Activated CD8-positive, alpha-beta T cell treated with anti-CD3 and anti-CD28 coated beads, Interleukin-2, amount 10 ng/mL, durations not matched to agents 7 days and 5 days (primary cell): ENCODE measurements around the gene C19orf44. TPM values are rescaled to one million over a fixed set of nuclear protein-coding genes. Genes with fewer than 3 reads are reported as not detected.
A peak's percentile ranks its signal among the peaks of the same experiment; 100 is the strongest.
"Not testable (repeated sequence)": the region's sequence is repeated elsewhere in the genome, so short reads cannot be mapped to it uniquely, and the experiment has no call there.

Experiments
- ATAC-seq: fragments of 150-1000 bp; cut with Tn5 transposase; one replicate; pipeline ENCODE4 v1.10.0; 2021; ENCODE audit warnings: moderate library complexity
- CTCF ChIA-PET: fragments of 350-600 bp; sonication (Branson Sonifier 250); formaldehyde crosslinking; loops from one replicate; lab custom pipeline; 2021; ENCODE audit warnings: antibody characterized with exemption; lab: Charles Lee
- POLR2A ChIA-PET: fragments of 350-600 bp; sonication (Branson Sonifier 250); formaldehyde crosslinking; loops from one replicate; lab custom pipeline; 2021; ENCODE audit warnings: antibody characterized with exemption; lab: Charles Lee
- DNase-seq: peaks from one replicate; pipeline ENCODE4 v3.0.0-alpha.2; 2020
- H3K27ac Mint-ChIP-seq: one replicate; pipeline ENCODE4 v1.8.0; 2021; ENCODE audit warnings: mild to moderate bottlenecking, mixed read lengths
- H3K27me3 Mint-ChIP-seq: one replicate; pipeline ENCODE4 v1.8.0; 2021; ENCODE audit warnings: low read depth, mixed read lengths
- H3K36me3 Mint-ChIP-seq: one replicate; pipeline ENCODE4 v1.8.0; 2021; ENCODE audit warnings: low read depth, mixed read lengths
- H3K4me1 Mint-ChIP-seq: one replicate; pipeline ENCODE4 v1.8.0; 2021; ENCODE audit warnings: low read depth, mixed read lengths
- H3K4me3 Mint-ChIP-seq: one replicate; pipeline ENCODE4 v1.8.0; 2021; ENCODE audit warnings: mild to moderate bottlenecking, mixed read lengths
- H3K9me3 Mint-ChIP-seq: one replicate; pipeline ENCODE4 v1.8.0; 2022; ENCODE audit warnings: mixed read lengths; ENCODE audit not compliant: insufficient read depth
- total RNA-seq, 2 experiments: library from RNA; stranded (reverse); gene quantifications; one replicate each; pipeline ENCODE4 v1.2.3, GENCODE V29; 2021

The C19orf44 gene
- total RNA-seq, 2 experiments from 2014 or later, result 3.0 to 3.1 TPM

DNA sequence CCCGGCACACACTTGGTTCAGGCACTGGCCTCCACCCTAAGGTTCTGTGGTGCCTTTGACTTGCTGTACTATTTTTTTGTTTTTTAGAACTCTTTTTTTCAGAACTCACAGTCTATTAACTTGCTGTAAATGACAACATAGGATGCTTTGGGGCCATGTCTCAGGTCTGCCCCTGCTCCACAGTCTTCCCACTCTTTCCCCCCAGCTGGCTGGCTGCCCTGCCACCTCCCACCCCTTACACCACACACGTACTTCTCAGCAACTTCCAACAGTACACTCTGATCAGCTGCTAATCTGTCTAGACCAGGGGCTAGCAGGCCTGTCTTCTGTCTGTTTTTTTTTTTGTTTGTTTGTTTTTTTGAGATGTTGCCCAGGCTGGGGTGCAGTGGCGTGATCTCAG lies 8.1 kb downstream of the C19orf44 start:
- Mint-ChIP-seq H3K27me3 (no peaks in the 10 kb centered on the region), H3K36me3 (peaks cover 5% of the 10 kb centered on the region), H3K27ac (no peak overlapping the region), H3K9me3 (no peaks in the 10 kb centered on the region), H3K4me3 (no peak overlapping the region), H3K4me1 (no peaks in the 10 kb centered on the region)
- POLR2A ChIA-PET, result no interaction called here
- ATAC-seq, result no peak
- CTCF ChIA-PET, result no interaction called here
- no peak for DNase-seq

DNA sequence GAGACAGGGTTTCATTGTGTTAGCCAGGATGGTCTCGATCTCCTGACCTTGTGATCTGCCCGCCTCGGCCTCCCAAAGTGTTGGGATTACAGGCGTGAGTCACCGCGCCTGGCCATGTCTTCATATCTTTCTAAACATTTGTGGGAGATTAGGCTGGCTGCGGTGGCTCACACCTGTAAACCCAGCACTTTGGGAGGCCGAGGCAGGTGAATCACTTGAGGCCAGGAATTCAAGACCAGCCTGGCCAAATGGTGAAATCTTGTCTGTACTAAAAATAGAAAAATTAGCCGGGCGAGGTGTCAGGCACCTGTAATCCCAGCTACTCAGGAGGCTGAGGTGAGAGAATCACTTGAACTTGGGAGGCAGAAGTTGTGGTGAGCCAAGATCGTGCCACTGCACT lies 10.0 kb downstream of the C19orf44 start:
- DNase-seq, ATAC-seq, H3K4me3 Mint-ChIP-seq, POLR2A ChIA-PET, H3K27ac Mint-ChIP-seq, H3K36me3 Mint-ChIP-seq, H3K9me3 Mint-ChIP-seq, CTCF ChIA-PET, H3K4me1 Mint-ChIP-seq, H3K27me3 Mint-ChIP-seq: not testable (repeated sequence)

- no peak for ATAC-seq
- Mint-ChIP-seq H3K9me3 (no peaks in the 10 kb centered on the region), H3K4me3 (no peak overlapping the region), H3K27me3 (no peaks in the 10 kb centered on the region), H3K27ac (no peak overlapping the region), H3K36me3 (peaks cover 5% of the 10 kb centered on the region), H3K4me1 (no peaks in the 10 kb centered on the region)
- ChIA-PET POLR2A (no interaction called here), CTCF (no interaction called here)
- no peak for DNase-seq
Observed at GRCh38 chr19:16506961-16507360, 10.8 kb downstream of the C19orf44 start.

DNA sequence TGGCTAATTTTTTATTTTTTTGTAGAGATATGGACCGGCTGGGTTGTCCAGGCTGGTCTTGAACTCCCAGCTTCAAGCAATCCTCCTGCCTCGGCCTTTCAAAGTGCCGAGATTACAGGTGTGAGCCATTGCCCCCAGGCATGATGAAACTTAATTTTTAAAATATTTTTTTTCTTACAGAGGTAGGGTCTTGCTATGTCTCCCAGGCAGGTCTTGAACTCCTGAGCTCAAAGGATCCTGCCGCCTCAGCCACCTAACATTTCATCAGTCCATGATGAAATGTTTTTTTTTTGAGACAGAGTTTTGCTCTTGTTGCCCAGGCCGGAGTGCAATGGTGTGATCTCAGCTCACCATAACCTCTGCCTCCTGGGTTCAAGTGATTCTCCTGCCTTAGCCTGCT lies 12.4 kb downstream of the C19orf44 start:
- POLR2A ChIA-PET, result no interaction called here

GRCh38 chr19:16509141-16510061 lies 13.2 kb downstream of the C19orf44 start:
- ChIA-PET CTCF (no interaction called here), POLR2A (no interaction called here)
- ATAC-seq (no peak), DNase-seq (no peak)
- Mint-ChIP-seq H3K36me3 (peaks cover 2% of the 10 kb centered on the region), H3K4me1 (no peaks in the 10 kb centered on the region), H3K27ac (no peak overlapping the region), H3K9me3 (no peaks in the 10 kb centered on the region), H3K27me3 (no peaks in the 10 kb centered on the region), H3K4me3 (no peak overlapping the region)

More for the DNA sequence above, 12.4 kb downstream of the C19orf44 start:
- Mint-ChIP-seq H3K27me3 (no peaks in the 10 kb centered on the region), H3K4me1 (no peaks in the 10 kb centered on the region), H3K27ac (no peak overlapping the region), H3K36me3 (peaks cover 2% of the 10 kb centered on the region), H3K9me3 (no peaks in the 10 kb centered on the region), H3K4me3 (no peak overlapping the region)
- ATAC-seq (no peak), DNase-seq (no peak)
- CTCF ChIA-PET, result no interaction called here

DNA sequence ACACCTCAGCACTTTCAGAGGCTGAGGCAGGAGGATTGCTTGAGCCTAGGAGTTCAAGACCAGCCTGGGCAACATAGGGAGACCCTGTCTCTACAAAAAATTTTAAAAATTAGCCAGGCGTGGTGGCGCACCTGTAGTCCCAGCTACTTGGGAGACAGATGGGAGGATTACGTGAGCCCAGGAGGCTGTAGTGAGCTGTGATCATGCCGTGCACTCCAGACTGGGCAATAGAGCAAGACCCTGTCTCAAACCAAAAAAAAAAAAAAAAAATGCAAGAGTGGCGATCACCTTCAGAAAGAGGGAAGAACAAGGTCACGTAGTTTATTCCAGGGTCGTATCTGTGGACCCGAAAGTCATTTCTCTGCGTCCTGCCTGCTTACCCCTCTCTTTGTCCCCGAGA lies 16.4 kb downstream of the C19orf44 start:
- H3K27ac Mint-ChIP-seq, DNase-seq, POLR2A ChIA-PET, H3K9me3 Mint-ChIP-seq, CTCF ChIA-PET, H3K4me1 Mint-ChIP-seq, H3K27me3 Mint-ChIP-seq, H3K36me3 Mint-ChIP-seq, ATAC-seq, H3K4me3 Mint-ChIP-seq: not testable (repeated sequence)

DNA sequence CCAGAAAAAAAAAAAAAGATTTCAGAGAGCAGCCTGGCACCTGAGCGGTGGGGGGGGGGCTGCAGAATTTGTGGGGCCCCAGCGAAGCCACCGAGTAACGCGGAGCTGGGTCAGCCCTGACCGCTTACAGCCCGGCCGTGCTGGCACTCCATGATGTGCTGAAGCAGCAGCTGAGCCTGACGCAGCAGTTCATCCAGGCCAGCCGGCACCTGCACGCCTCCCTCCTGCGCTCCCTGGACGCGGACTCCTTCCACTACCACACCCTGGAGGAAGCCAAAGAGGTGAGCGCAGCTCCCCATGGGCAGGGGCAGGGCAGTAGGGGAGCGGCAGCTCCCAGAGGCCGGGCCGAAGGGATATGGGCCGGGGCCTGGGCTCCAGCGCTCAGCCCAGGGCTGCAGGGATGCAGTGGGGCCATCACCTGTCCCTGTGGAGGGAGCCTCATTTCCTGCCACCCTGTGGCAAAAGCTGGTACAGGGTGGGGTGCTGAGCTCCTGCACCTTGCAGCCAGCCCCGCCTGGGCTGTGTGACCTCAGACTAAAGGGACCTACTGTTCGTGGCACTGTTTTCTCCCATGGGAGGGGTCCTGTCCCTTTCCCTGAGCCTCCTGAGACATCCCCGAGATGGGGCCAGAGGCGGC lies 18.3 kb downstream of the C19orf44 start:
- POLR2A ChIA-PET, result interaction anchor here (0.6 kb wide), 1 partner anchor 41 kb away, joined by 3 read pairs; no protein-coding TSS in a partner anchor

DNA sequence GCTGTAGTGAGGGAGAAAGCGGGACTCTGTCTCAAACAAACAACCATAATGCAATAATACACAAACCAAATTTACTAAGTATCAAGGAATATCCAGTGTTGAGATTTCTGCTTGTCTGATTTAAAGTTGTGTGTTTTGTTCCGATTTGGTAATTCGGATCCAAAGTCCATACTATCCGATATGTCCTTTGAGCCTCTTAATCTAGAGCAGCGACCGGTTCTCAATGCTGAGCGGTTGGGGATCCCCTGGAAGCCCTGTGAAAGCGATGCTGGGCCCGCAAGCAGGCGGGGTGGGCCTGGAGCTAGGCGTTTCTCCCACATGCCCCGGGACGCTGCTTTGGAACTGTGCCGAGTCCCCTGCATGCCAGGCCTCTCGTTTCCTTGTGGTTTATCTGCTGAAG lies 20.2 kb downstream of the C19orf44 start:
- ChIA-PET POLR2A (no interaction called here), CTCF (interaction anchor here (1.4 kb wide), 1 partner anchor 11 kb away, joined by 5 read pairs; no protein-coding TSS in a partner anchor)
- Mint-ChIP-seq H3K4me3 (no peak overlapping the region), H3K27ac (no peak overlapping the region), H3K9me3 (no peaks in the 10 kb centered on the region), H3K27me3 (no peaks in the 10 kb centered on the region), H3K4me1 (peaks cover 5% of the 10 kb centered on the region), H3K36me3 (peaks cover 42% of the 10 kb centered on the region)
- no peak for DNase-seq
- no peak for ATAC-seq

More for the DNA sequence above, 18.3 kb downstream of the C19orf44 start:
- Mint-ChIP-seq H3K27ac (no peak overlapping the region), H3K9me3 (no peaks in the 10 kb centered on the region), H3K36me3 (peaks cover 24% of the 10 kb centered on the region), H3K27me3 (no peaks in the 10 kb centered on the region), H3K4me3 (no peak overlapping the region), H3K4me1 (peaks cover 5% of the 10 kb centered on the region)
- DNase-seq, result no peak
- no peak for ATAC-seq
- CTCF ChIA-PET, result interaction anchor here (0.6 kb wide), 1 partner anchor 105 kb away, joined by 3 read pairs; no protein-coding TSS in a partner anchor

- DNase-seq (no peak), ATAC-seq (peak; percentile 29)
- H3K27ac Mint-ChIP-seq, result no peak overlapping the region
- ChIA-PET CTCF (no interaction called here), POLR2A (no interaction called here)
- peaks cover 44% of the 10 kb centered on the region for H3K36me3 Mint-ChIP-seq
- H3K9me3 Mint-ChIP-seq, result no peaks in the 10 kb centered on the region
- H3K4me3 Mint-ChIP-seq, result no peak overlapping the region
- peaks cover 5% of the 10 kb centered on the region for H3K4me1 Mint-ChIP-seq
- H3K27me3 Mint-ChIP-seq, result no peaks in the 10 kb centered on the region
Observed at GRCh38 chr19:16516923-16517610, 20.9 kb downstream of the C19orf44 start.

DNA sequence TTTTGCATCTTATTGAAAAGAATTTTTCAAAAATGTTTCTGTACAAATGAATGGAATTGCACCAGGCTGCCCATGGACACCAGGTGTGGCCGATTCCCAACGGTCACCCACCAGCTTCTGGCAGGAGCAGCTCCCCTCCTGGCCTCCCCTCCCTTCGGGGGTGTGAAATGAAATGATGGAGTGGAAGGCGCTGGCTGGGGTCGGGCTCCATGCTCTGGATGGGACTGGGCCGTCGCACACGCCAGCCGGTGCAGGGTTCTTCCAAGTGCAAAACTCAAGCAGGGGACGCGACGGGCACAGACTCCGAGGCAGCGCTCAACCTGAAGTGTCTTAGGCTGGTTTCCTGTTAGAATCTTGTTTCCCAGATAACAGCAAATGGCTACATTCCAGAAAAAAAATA lies 21.9 kb downstream of the C19orf44 start:
- Mint-ChIP-seq H3K9me3 (no peaks in the 10 kb centered on the region), H3K4me3 (no peak overlapping the region), H3K27ac (no peak overlapping the region), H3K4me1 (peaks cover 5% of the 10 kb centered on the region), H3K36me3 (peaks cover 50% of the 10 kb centered on the region), H3K27me3 (no peaks in the 10 kb centered on the region)
- DNase-seq (no peak), ATAC-seq (no peak)
- POLR2A ChIA-PET, result no interaction called here
- CTCF ChIA-PET, result no interaction called here

DNA sequence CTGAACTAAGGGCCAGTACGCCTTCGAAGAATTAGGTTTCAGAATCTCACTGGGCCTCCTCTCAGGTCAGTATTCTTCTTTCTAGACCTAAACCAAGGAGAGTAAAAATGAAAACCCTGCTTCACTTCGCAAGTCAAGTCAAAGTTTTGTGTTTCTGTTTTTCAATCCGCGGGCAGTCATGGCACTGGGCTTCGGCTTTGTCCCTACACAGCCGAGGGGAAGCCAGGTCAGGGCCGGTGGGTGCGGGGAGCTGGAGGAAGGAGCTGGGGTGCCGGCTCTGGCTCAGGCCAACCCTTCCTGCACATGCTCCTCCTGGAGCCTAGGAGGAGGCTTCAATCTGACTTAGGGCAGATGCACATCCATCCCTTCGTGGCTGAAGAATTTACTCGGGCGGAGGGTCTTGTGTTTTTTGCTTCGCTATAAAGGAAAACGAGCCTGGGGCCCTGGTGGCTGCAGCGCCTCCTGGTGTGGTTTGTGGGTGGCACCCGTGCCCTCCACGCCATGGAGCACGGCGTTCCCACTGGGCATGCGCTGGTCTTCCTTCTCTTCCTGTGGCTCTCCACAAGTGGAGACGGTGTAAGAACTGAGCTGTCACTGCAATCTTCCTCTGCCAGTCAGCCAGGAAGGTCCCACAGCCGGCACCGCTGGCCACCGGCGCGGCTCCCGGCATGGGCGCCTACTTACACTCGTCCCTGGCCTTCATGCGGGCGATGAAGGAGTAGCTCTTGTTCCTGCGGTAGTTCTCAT lies 22.5 kb downstream of the C19orf44 start:
- Mint-ChIP-seq H3K27me3 (no peaks in the 10 kb centered on the region), H3K4me1 (peaks cover 5% of the 10 kb centered on the region), H3K27ac (no peak overlapping the region), H3K4me3 (no peak overlapping the region), H3K36me3 (peaks cover 54% of the 10 kb centered on the region), H3K9me3 (no peaks in the 10 kb centered on the region)
- DNase-seq, result no peak
- ChIA-PET CTCF (no interaction called here), POLR2A (no interaction called here)
- ATAC-seq, result no peak
